Sigmoid colon (tissue), 7 donors: ENCODE results near the gene INTS6. TPM values are rescaled to one million over a fixed set of nuclear protein-coding genes. Genes with fewer than 3 reads are reported as not detected.

Experiments used
- DNase-seq: peaks from one replicate; pipeline ENCODE4 v3.0.0-alpha.2; 2019
- H3K27ac ChIP-seq, 4 donors: fragments of 200-600 bp; sonication (generic); one replicate each; pipeline ENCODE4 v1.5.1; 2016 to 2019; ENCODE audit warnings: mild to moderate bottlenecking in 1 of 4
- H3K27me3 ChIP-seq, 3 donors: fragments of 200-600 bp; sonication (generic); one replicate each; pipeline ENCODE4 v1.5.1; 2019; ENCODE audit warnings: mild to moderate bottlenecking in 1 of 3
- H3K36me3 ChIP-seq, 4 donors: fragments of 200-600 bp; sonication (generic); one replicate each; pipeline ENCODE4 v1.5.1; 2016 to 2019
- H3K4me1 ChIP-seq, 4 donors: fragments of 200-600 bp; sonication (generic); one replicate each; pipeline ENCODE4 v1.5.1; 2017 to 2019
- H3K4me3 ChIP-seq, 4 donors: fragments of 200-600 bp; sonication (generic); one replicate each; pipeline ENCODE4 v1.5.1; 2017 to 2019; ENCODE audit warnings: mild to moderate bottlenecking in 2 of 4, moderate library complexity in 1 of 4
- H3K9me3 ChIP-seq, 4 donors: fragments of 200-600 bp in 3 of 4; sonication (generic) in 3 of 4; one replicate each; pipeline versions ENCODE4 v1.5.1 to v1.6.1; 2013 to 2019
- CTCF ChIP-seq, 4 experiments: fragments of 450-650 bp in 3 of 4; fragments of 200-600 bp in 1 of 4; IDR thresholded peaks; one replicate each; pipeline ENCODE4 v1.5.1; 2016 to 2019; ENCODE audit warnings: antibody characterized with exemption in 4 of 4, mild to moderate bottlenecking in 3 of 4, moderate library complexity in 2 of 4
- EP300 ChIP-seq, 4 donors: sonication (generic); formaldehyde crosslinking; IDR thresholded peaks; one replicate each; pipeline ENCODE4 v1.6.1; 2017; ENCODE audit warnings: antibody characterized with exemption in 4 of 4
- POLR2A ChIP-seq, 2 donors: fragments of 450-650 bp; IDR thresholded peaks; one replicate each; pipeline ENCODE4 v1.6.1; 2016; ENCODE audit warnings: antibody characterized with exemption in 2 of 2, mild to moderate bottlenecking in 2 of 2, moderate library complexity in 2 of 2
- POLR2AphosphoS5 ChIP-seq, 4 donors: sonication (generic); formaldehyde crosslinking; IDR thresholded peaks; one replicate each; pipeline ENCODE4 v1.6.1; 2017; ENCODE audit warnings: antibody characterized with exemption in 4 of 4
- WGBS, 2 donors: extraction: QIAGEN DNeasy Blood & Tissue Kit; methylation state at CpG; one replicate each; pipeline ENCODE4 v1.1.7; 2013; 5-methylcytosine and 5-hydroxymethylcytosine counted together
- intact Hi-C: fragments of 100-400 bp; cut with DNase I; formaldehyde crosslinking; loops from one replicate; pipeline ENCODE4 v1.15.1; 2023
- polyA plus RNA-seq, 3 donors: library from polyadenylated mRNA; stranded (reverse); fragments of 200-250 nt; gene quantifications; one replicate each; pipeline ENCODE4 v1.2.3, GENCODE V29; 2013
- total RNA-seq, 4 donors: library from RNA; depleted of rRNA; stranded (reverse); fragments of >200 nt; gene quantifications; one replicate each; pipeline ENCODE4 v1.1.0, GENCODE V29; 2016
- donor health status: healthy with polysubstance abuse.
- donor health status: Bipolar disorder and iron deficiency.
- donor health status: healthy.

Gene INTS6
- total and polyA plus RNA-seq, 7 donors, result 6.7 to 43.3 (median 30.0) TPM

- Histone ChIP-seq H3K4me3 (no peak overlapping the region), H3K36me3 (peaks cover 0 to 65% (median 11%) of the 10 kb centered on the region in 4 donors), H3K27ac (no peak overlapping the region), H3K4me1 (no peaks in the 10 kb centered on the region), H3K27me3 (no peaks in the 10 kb centered on the region), H3K9me3 (no peaks in the 10 kb centered on the region)
- 62 to 81% methylated on average over 4 of the region's 4 CpGs for WGBS, 2 donors
- TF ChIP-seq CTCF (IDR thresholded peaks at IDR 0.05), result no peak
- TF ChIP-seq POLR2AphosphoS5 (IDR thresholded peaks at IDR 0.05), result no peak
- TF ChIP-seq EP300 (IDR thresholded peaks at IDR 0.05), result no peak
- no peak for TF ChIP-seq POLR2A (IDR thresholded peaks at IDR 0.05)
- intact Hi-C loops, result no loop called here
- DNase-seq, result no peak
Observed at GRCh38 chr13:51380269-51380668, 72.6 kb downstream of the INTS6 start.

GRCh38 chr13:51373451-51373850 is 79.4 kb downstream of the INTS6 start:
- no peaks in the 10 kb centered on the region for H3K4me1 ChIP-seq

GRCh38 chr13:51371768-51372399 is 81.0 kb downstream of the INTS6 start:
- intact Hi-C loops, result no loop called here
- Histone ChIP-seq H3K4me1 (no peaks in the 10 kb centered on the region), H3K36me3 (peaks cover 0 to 84% (median 15%) of the 10 kb centered on the region in 4 donors), H3K4me3 (no peak overlapping the region), H3K27me3 (no peaks in the 10 kb centered on the region), H3K9me3 (no peaks in the 10 kb centered on the region), H3K27ac (no peak overlapping the region)
- no peak for TF ChIP-seq EP300 (IDR thresholded peaks at IDR 0.05)
- TF ChIP-seq POLR2A (IDR thresholded peaks at IDR 0.05), result no peak
- TF ChIP-seq CTCF (IDR thresholded peaks at IDR 0.05), result no peak
- no peak for TF ChIP-seq POLR2AphosphoS5 (IDR thresholded peaks at IDR 0.05)
- WGBS, 2 donors, result 91 to 94% methylated on average over 6 of the region's 6 CpGs
- DNase-seq, result no peak

More at GRCh38 chr13:51373451-51373850, 79.4 kb downstream of the INTS6 start:
- WGBS, 2 donors, result 84 to 90% methylated on average over 2 of the region's 2 CpGs
- no peak for TF ChIP-seq POLR2AphosphoS5 (IDR thresholded peaks at IDR 0.05)
- TF ChIP-seq CTCF (IDR thresholded peaks at IDR 0.05), result no peak
- no peak for TF ChIP-seq EP300 (IDR thresholded peaks at IDR 0.05)
- TF ChIP-seq POLR2A (IDR thresholded peaks at IDR 0.05), result no peak
- Histone ChIP-seq H3K4me3 (no peak overlapping the region), H3K27me3 (no peaks in the 10 kb centered on the region), H3K36me3 (peaks cover 0 to 84% (median 12%) of the 10 kb centered on the region in 4 donors), H3K9me3 (no peaks in the 10 kb centered on the region), H3K27ac (no peak overlapping the region)
- DNase-seq, result no peak
- intact Hi-C loops, result no loop called here

- no peaks in the 10 kb centered on the region for H3K27me3 ChIP-seq
- no peaks in the 10 kb centered on the region for H3K9me3 ChIP-seq
- H3K4me1 ChIP-seq, result no peaks in the 10 kb centered on the region
- 97 to 98% methylated on average over 2 of the region's 2 CpGs for WGBS, 2 donors
- H3K4me3 ChIP-seq, result no peak overlapping the region
- no peak overlapping the region for H3K27ac ChIP-seq
- intact Hi-C loops, result no loop called here
- TF ChIP-seq CTCF (IDR thresholded peaks at IDR 0.05) (no peak), EP300 (IDR thresholded peaks at IDR 0.05) (no peak), POLR2AphosphoS5 (IDR thresholded peaks at IDR 0.05) (no peak), POLR2A (IDR thresholded peaks at IDR 0.05) (no peak)
- no peak for DNase-seq
- H3K36me3 ChIP-seq, result peaks cover 0 to 84% (median 15%) of the 10 kb centered on the region in 4 donors
Observed at GRCh38 chr13:51370811-51371210, 82.0 kb downstream of the INTS6 start.

- Histone ChIP-seq H3K27me3 (no peaks in the 10 kb centered on the region), H3K9me3 (no peaks in the 10 kb centered on the region), H3K4me1 (no peaks in the 10 kb centered on the region), H3K36me3 (peaks cover 0 to 84% (median 15%) of the 10 kb centered on the region in 4 donors), H3K27ac (no peak overlapping the region), H3K4me3 (no peak overlapping the region)
- 94 to 95% methylated on average over 2 of the region's 2 CpGs for WGBS, 2 donors
- intact Hi-C loops, result no loop called here
- no peak for DNase-seq
- TF ChIP-seq CTCF (IDR thresholded peaks at IDR 0.05), result no peak
- no peak for TF ChIP-seq POLR2A (IDR thresholded peaks at IDR 0.05)
- no peak for TF ChIP-seq POLR2AphosphoS5 (IDR thresholded peaks at IDR 0.05)
- no peak for TF ChIP-seq EP300 (IDR thresholded peaks at IDR 0.05)
Observed at GRCh38 chr13:51370116-51370515, 82.7 kb downstream of the INTS6 start.
